Stimulated activated CD4-positive, alpha-beta T cell treated with anti-CD3 and anti-CD28 coated beads, Interleukin-1b, Interleukin-23, amount 100 ng/mL, for 48 hours (primary cell): ENCODE measurements around the gene ATF3.

Source experiments
- DNase-seq: peaks from one replicate; pipeline ENCODE4 v3.0.0-alpha.2; 2020

Gene ATF3

GRCh38 chr1:212587016-212587887, 21.3 kb upstream of the ATF3 start:
- no peak for DNase-seq

GRCh38 chr1:212587888-212588510, 20.6 kb upstream of the ATF3 start:
- no peak for DNase-seq

GRCh38 chr1:212589446-212589845, 19.1 kb upstream of the ATF3 start:
- no peak for DNase-seq

GRCh38 chr1:212591922-212592321, 16.6 kb upstream of the ATF3 start:
- no peak for DNase-seq

GRCh38 chr1:212593821-212594251, 14.7 kb upstream of the ATF3 start:
- no peak for DNase-seq

- no peak for DNase-seq
These were observed 13.9 kb upstream of the ATF3 start for GRCh38 chr1:212594640-212595039.

- DNase-seq: no peak
These were observed 13.3 kb upstream of the ATF3 start for GRCh38 chr1:212595229-212595628.

GRCh38 chr1:212595787-212596714, 12.5 kb upstream of the ATF3 start:
- DNase-seq: peak; percentile 32

GRCh38 chr1:212596798-212597197, 11.8 kb upstream of the ATF3 start:
- no peak for DNase-seq

- no peak for DNase-seq
These were observed 11.1 kb upstream of the ATF3 start for GRCh38 chr1:212597487-212597886.

GRCh38 chr1:212600071-212600915, 8.3 kb upstream of the ATF3 start:
- DNase-seq: no peak

GRCh38 chr1:212600980-212601379, 7.6 kb upstream of the ATF3 start:
- DNase-seq: no peak

- no peak for DNase-seq
These were observed 7.0 kb upstream of the ATF3 start for GRCh38 chr1:212601524-212601923.

GRCh38 chr1:212605441-212606394, 2.8 kb upstream of the ATF3 start:
- no peak for DNase-seq

GRCh38 chr1:212606395-212607205, 2.0 kb upstream of the ATF3 start:
- peak; percentile 35 for DNase-seq

- DNase-seq: no peak
These were observed 1.2 kb upstream of the ATF3 start for GRCh38 chr1:212607206-212607912.

GRCh38 chr1:212607913-212608391, 609 bp upstream of the ATF3 start:
- DNase-seq: no peak

GRCh38 chr1:212608959-212609700, 569 bp downstream of the ATF3 start:
- DNase-seq: peak; percentile 39
